Central memory CD8-positive, alpha-beta T cell (primary cell): ENCODE measurements around the gene DISP2.
A peak's percentile ranks its signal among the peaks of the same experiment; 100 is the strongest.

Source experiments
- ATAC-seq: fragments of 150-1000 bp; cut with Tn5 transposase; replicated peaks from 2 replicates; pipeline ENCODE4 v1.10.0; 2022; ENCODE audit warnings: mild to moderate bottlenecking, moderate FRiP score, moderate number of reproducible peaks; ENCODE audit not compliant: poor library complexity, severe bottlenecking; ENCODE audit errors: extremely low read depth
- DNase-seq, 2 donors: peaks; one replicate each; pipeline ENCODE4 v3.0.0; 2021; ENCODE audit warnings: low spot score in 2 of 2
- H3K27ac Mint-ChIP-seq: one replicate; pipeline ENCODE4 v1.8.0; 2022; ENCODE audit warnings: low read depth, mild to moderate bottlenecking, moderate library complexity, mixed read lengths
- H3K27me3 Mint-ChIP-seq: one replicate; pipeline ENCODE4 v1.8.0; 2022; ENCODE audit warnings: mixed read lengths
- H3K36me3 Mint-ChIP-seq: one replicate; pipeline ENCODE4 v1.8.0; 2022; ENCODE audit warnings: mild to moderate bottlenecking, moderate library complexity, mixed read lengths; ENCODE audit not compliant: insufficient read depth
- H3K4me1 Mint-ChIP-seq: one replicate; pipeline ENCODE4 v1.8.0; 2022; ENCODE audit warnings: mixed read lengths
- H3K4me3 Mint-ChIP-seq: one replicate; pipeline ENCODE4 v1.8.0; 2022; ENCODE audit warnings: mild to moderate bottlenecking, moderate library complexity, mixed read lengths
- H3K9me3 Mint-ChIP-seq: one replicate; pipeline ENCODE4 v1.8.0; 2022; ENCODE audit warnings: mixed read lengths

Gene DISP2

GRCh38 chr15:40381818-40382529 lies 24.0 kb downstream of the DISP2 start:
- H3K27ac Mint-ChIP-seq: no peak overlapping the region
- DNase-seq (no peak), ATAC-seq (no peak)
- peak overlapping the region; percentile 93 for H3K4me3 Mint-ChIP-seq
- no peaks in the 10 kb centered on the region for H3K9me3 Mint-ChIP-seq
- H3K27me3 Mint-ChIP-seq: no peaks in the 10 kb centered on the region
- H3K36me3 Mint-ChIP-seq: peaks cover 2% of the 10 kb centered on the region
- peaks cover 14% of the 10 kb centered on the region for H3K4me1 Mint-ChIP-seq

GRCh38 chr15:40382580-40383456 lies 24.8 kb downstream of the DISP2 start, which contains the start of gene KNSTRN:
Gene KNSTRN (plus strand): TSS chr15:40382721. CDS start chr15:40382836, 115 bp downstream.
- peak within 1 kb of the TSS; percentile 89 for H3K27ac Mint-ChIP-seq
- H3K9me3 Mint-ChIP-seq: no peaks in the 10 kb centered on the region
- peak within 1 kb of the TSS; percentile 93 for H3K4me3 Mint-ChIP-seq
- no peaks in the 10 kb centered on the region for H3K27me3 Mint-ChIP-seq
- peak; percentile 87 to 88 for DNase-seq
- peaks cover 4% of the 10 kb centered on the region for H3K36me3 Mint-ChIP-seq
- H3K4me1 Mint-ChIP-seq: peaks cover 14% of the 10 kb centered on the region
- ATAC-seq: peak; percentile 97

GRCh38 chr15:40386480-40386879 lies 28.5 kb downstream of the DISP2 start:
- Mint-ChIP-seq H3K27ac (no peak overlapping the region), H3K9me3 (no peaks in the 10 kb centered on the region), H3K27me3 (no peaks in the 10 kb centered on the region), H3K4me3 (no peak overlapping the region), H3K36me3 (peaks cover 17% of the 10 kb centered on the region), H3K4me1 (peaks cover 14% of the 10 kb centered on the region)
- DNase-seq: no peak
- no peak for ATAC-seq

- H3K36me3 Mint-ChIP-seq: peaks cover 30% of the 10 kb centered on the region
- ATAC-seq: no peak
- no peaks in the 10 kb centered on the region for H3K27me3 Mint-ChIP-seq
- H3K27ac Mint-ChIP-seq: no peak overlapping the region
- no peak overlapping the region for H3K4me3 Mint-ChIP-seq
- no peaks in the 10 kb centered on the region for H3K9me3 Mint-ChIP-seq
- H3K4me1 Mint-ChIP-seq: no peaks in the 10 kb centered on the region
- DNase-seq: no peak
These were observed 31.2 kb downstream of the DISP2 start for GRCh38 chr15:40388941-40389823.

- no peak overlapping the region for H3K4me3 Mint-ChIP-seq
- ATAC-seq (no peak), DNase-seq (no peak)
- H3K27me3 Mint-ChIP-seq: no peaks in the 10 kb centered on the region
- H3K9me3 Mint-ChIP-seq: no peaks in the 10 kb centered on the region
- H3K27ac Mint-ChIP-seq: no peak overlapping the region
- H3K4me1 Mint-ChIP-seq: no peaks in the 10 kb centered on the region
- peaks cover 30% of the 10 kb centered on the region for H3K36me3 Mint-ChIP-seq
These were observed 32.0 kb downstream of the DISP2 start for GRCh38 chr15:40389824-40390595.

GRCh38 chr15:40392986-40393948 lies 35.2 kb downstream of the DISP2 start:
- Mint-ChIP-seq H3K4me3 (no peak overlapping the region), H3K36me3 (peaks cover 27% of the 10 kb centered on the region), H3K27me3 (no peaks in the 10 kb centered on the region), H3K27ac (peak overlapping the region; percentile 14), H3K9me3 (no peaks in the 10 kb centered on the region), H3K4me1 (peaks cover 4% of the 10 kb centered on the region)
- no peak for DNase-seq
- no peak for ATAC-seq

GRCh38 chr15:40397688-40398412 lies 39.8 kb downstream of the DISP2 start:
- H3K9me3 Mint-ChIP-seq: no peaks in the 10 kb centered on the region
- no peak overlapping the region for H3K27ac Mint-ChIP-seq
- no peaks in the 10 kb centered on the region for H3K27me3 Mint-ChIP-seq
- no peak overlapping the region for H3K4me3 Mint-ChIP-seq
- peaks cover 3% of the 10 kb centered on the region for H3K36me3 Mint-ChIP-seq
- DNase-seq (no peak), ATAC-seq (no peak)
- H3K4me1 Mint-ChIP-seq: peaks cover 14% of the 10 kb centered on the region

- H3K27ac Mint-ChIP-seq: no peak overlapping the region
- no peaks in the 10 kb centered on the region for H3K27me3 Mint-ChIP-seq
- peaks cover 2% of the 10 kb centered on the region for H3K36me3 Mint-ChIP-seq
- peak overlapping the region; percentile 14 for H3K4me3 Mint-ChIP-seq
- peaks cover 16% of the 10 kb centered on the region for H3K4me1 Mint-ChIP-seq
- ATAC-seq (peak; percentile 40), DNase-seq (no peak)
- no peaks in the 10 kb centered on the region for H3K9me3 Mint-ChIP-seq
These were observed 40.4 kb downstream of the DISP2 start for GRCh38 chr15:40398413-40398873.

- Mint-ChIP-seq H3K4me3 (no peak overlapping the region), H3K4me1 (peaks cover 22% of the 10 kb centered on the region), H3K27me3 (no peaks in the 10 kb centered on the region), H3K9me3 (no peaks in the 10 kb centered on the region), H3K27ac (no peak overlapping the region), H3K36me3 (no peaks in the 10 kb centered on the region)
- DNase-seq (no peak), ATAC-seq (no peak)
These were observed 41.4 kb downstream of the DISP2 start for GRCh38 chr15:40399370-40399769.

GRCh38 chr15:40405501-40406381 lies 47.7 kb downstream of the DISP2 start, which contains the start of gene IVD:
Gene IVD (plus strand): TSS chr15:40405795. CDS start chr15:40405828, 33 bp downstream.
- Mint-ChIP-seq H3K9me3 (no peaks in the 10 kb centered on the region), H3K27me3 (no peaks in the 10 kb centered on the region), H3K36me3 (peaks cover 21% of the 10 kb centered on the region), H3K4me1 (peaks cover 41% of the 10 kb centered on the region), H3K27ac (peak within 1 kb of the TSS; percentile 87), H3K4me3 (peak within 1 kb of the TSS; percentile 92)
- ATAC-seq (peak; percentile 99), DNase-seq (peak; percentile 77 to 84)
